Measurements from ENCODE around the gene TBXAS1.

Gene TBXAS1

DNA sequence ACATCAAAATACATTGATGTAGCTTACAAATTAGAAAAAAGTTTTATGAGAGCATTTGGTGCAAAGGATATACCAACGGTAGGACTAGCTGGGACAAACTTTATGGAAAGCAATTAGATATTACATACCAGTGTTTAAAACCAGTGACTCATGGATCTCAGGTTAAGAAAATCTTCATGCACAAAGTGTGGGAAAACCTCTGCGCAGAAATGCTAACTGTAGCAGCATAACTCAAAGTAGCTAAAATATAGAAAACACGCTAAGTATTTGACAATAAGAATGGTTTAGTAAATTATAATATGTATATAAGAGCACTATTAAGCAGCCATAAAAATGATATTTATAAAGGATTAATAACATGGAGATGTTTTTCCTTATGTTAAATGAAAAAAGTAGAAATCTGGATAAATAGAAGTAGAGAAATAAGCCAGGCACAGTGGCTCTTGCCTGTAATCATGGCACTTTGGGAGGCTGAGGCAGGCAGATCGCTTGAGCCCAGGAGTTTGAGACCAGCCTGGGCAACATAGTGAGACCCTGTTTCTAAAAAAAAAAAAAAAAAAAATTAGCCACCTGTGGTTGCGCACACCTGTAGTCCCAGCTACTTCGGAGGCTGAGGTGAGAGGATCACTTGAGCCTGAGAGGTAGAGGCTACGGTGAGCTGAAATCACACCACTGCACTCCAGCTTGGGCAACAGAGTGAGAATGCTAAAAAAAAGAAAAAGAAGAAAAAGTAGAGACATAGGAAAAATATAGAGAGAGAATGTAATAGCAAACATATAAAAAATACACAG, 37.2 kb downstream of the TBXAS1 start:
- H3K4me1 ChIP-seq (ENCODE audit: insufficient read depth, low read length, poor library complexity, severe bottlenecking) = no peaks in the 10 kb centered on the region
- H3K79me2 ChIP-seq (ENCODE audit: insufficient read depth, low read length) = no peaks in the 10 kb centered on the region
- no peaks in the 10 kb centered on the region for H3K36me3 ChIP-seq (ENCODE audit: insufficient read depth, low read length)

DNA sequence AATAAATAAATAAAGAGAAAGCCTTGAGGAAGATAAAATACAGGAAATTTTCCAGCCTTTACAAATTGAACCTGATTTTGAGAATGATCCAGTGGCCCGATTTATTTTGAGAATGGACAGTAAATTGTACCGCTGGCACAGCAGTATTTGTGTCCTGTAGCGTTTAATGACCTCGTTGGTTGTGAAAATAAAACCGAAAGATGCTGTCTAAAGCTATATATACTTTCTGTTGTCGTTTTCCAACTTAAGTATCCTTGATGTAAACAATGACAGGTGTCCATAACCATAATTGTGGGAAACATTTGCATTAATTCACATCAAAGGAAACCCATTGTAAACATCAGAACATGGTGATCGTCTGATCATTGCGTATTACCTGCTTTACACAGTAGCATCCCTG, 38.8 kb downstream of the TBXAS1 start:
- Histone ChIP-seq H3K4me2 (ENCODE audit: low read depth, low read length, poor library complexity, severe bottlenecking) (no peak overlapping the region), H3K9ac (ENCODE audit: low read depth, low read length, poor library complexity, severe bottlenecking) (no peak overlapping the region)

More for the DNA sequence above, 37.2 kb downstream of the TBXAS1 start:
- Histone ChIP-seq H3K9ac (ENCODE audit: low read depth, low read length, poor library complexity, severe bottlenecking) (no peak overlapping the region), H3K27me3 (ENCODE audit: insufficient read depth, low read length, poor library complexity, severe bottlenecking) (no peaks in the 10 kb centered on the region), H2AFZ (ENCODE audit: low read length) (no peak overlapping the region), H4K20me1 (ENCODE audit: insufficient read depth, low read length, poor library complexity, severe bottlenecking) (no peaks in the 10 kb centered on the region), H3K9me2 (replicated peaks; ENCODE audit: low read depth, low read length) (no peaks in the 10 kb centered on the region), H3K4me3 (ENCODE audit: low read length, poor library complexity, severe bottlenecking) (no peak overlapping the region), H3K4me2 (ENCODE audit: low read depth, low read length, poor library complexity, severe bottlenecking) (no peak overlapping the region), H3F3A (ENCODE audit: low read depth) (no peaks in the 10 kb centered on the region), H3K9me3 (ENCODE audit: insufficient read depth, low read depth, low read length) (peaks cover 8% of the 10 kb centered on the region; the same call in 1 of the 2 replicates)
- TF ChIP-seq, protein P1, sequence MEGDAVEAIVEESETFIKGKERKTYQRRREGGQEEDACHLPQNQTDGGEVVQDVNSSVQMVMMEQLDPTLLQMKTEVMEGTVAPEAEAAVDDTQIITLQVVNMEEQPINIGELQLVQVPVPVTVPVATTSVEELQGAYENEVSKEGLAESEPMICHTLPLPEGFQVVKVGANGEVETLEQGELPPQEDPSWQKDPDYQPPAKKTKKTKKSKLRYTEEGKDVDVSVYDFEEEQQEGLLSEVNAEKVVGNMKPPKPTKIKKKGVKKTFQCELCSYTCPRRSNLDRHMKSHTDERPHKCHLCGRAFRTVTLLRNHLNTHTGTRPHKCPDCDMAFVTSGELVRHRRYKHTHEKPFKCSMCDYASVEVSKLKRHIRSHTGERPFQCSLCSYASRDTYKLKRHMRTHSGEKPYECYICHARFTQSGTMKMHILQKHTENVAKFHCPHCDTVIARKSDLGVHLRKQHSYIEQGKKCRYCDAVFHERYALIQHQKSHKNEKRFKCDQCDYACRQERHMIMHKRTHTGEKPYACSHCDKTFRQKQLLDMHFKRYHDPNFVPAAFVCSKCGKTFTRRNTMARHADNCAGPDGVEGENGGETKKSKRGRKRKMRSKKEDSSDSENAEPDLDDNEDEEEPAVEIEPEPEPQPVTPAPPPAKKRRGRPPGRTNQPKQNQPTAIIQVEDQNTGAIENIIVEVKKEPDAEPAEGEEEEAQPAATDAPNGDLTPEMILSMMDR (conservative IDR thresholded peaks at IDR 0.05; ENCODE audit: low read length) = no peak
- TF ChIP-seq EZH2phosphoT487 (IDR thresholded peaks at IDR 0.05; ENCODE audit: borderline replicate concordance) = no peak

DNA sequence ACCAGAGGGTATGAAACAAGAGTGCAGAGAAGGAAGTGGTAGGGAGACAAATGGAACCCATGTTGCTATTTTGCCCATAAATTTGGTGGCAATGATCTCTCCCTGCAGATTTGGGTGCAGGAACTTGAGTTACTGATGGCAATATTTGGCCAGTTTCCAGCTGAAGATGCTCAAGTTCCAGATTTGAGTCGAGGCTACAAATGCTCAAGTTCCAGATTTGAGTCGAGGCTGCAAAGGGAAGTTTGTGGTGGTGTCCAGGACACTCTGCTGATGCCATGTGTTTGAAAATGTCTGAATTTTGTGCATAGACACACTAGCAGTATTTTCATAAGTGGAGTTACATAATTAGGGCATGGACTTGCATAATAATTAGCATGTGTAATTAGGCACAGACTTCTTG, 40.8 kb downstream of the TBXAS1 start:
- H2AFZ ChIP-seq (ENCODE audit: low read length) = no peak overlapping the region
- no peak overlapping the region for H3K9ac ChIP-seq (ENCODE audit: low read depth, low read length, poor library complexity, severe bottlenecking)
- TF ChIP-seq, protein P1 (conservative IDR thresholded peaks at IDR 0.05; ENCODE audit: low read length) = no peak
- TF ChIP-seq EZH2phosphoT487 (IDR thresholded peaks at IDR 0.05; ENCODE audit: borderline replicate concordance) = no peak
- no peaks in the 10 kb centered on the region for H3K9me2 ChIP-seq (replicated peaks; ENCODE audit: low read depth, low read length)
- no peak overlapping the region for H3K4me2 ChIP-seq (ENCODE audit: low read depth, low read length, poor library complexity, severe bottlenecking)
- H4K20me1 ChIP-seq (ENCODE audit: insufficient read depth, low read length, poor library complexity, severe bottlenecking) = no peaks in the 10 kb centered on the region
- no peaks in the 10 kb centered on the region for H3K79me2 ChIP-seq (ENCODE audit: insufficient read depth, low read length)
- H3F3A ChIP-seq (ENCODE audit: low read depth) = no peaks in the 10 kb centered on the region
- H3K4me3 ChIP-seq (ENCODE audit: low read length, poor library complexity, severe bottlenecking) = no peak overlapping the region
- no peaks in the 10 kb centered on the region for H3K27me3 ChIP-seq (ENCODE audit: insufficient read depth, low read length, poor library complexity, severe bottlenecking)
- no peaks in the 10 kb centered on the region for H3K36me3 ChIP-seq (ENCODE audit: insufficient read depth, low read length)
- H3K4me1 ChIP-seq (ENCODE audit: insufficient read depth, low read length, poor library complexity, severe bottlenecking) = no peaks in the 10 kb centered on the region
- no peaks in the 10 kb centered on the region; the same call in 1 of the 2 replicates for H3K9me3 ChIP-seq (ENCODE audit: insufficient read depth, low read depth, low read length)

More for the DNA sequence above, 38.8 kb downstream of the TBXAS1 start:
- Histone ChIP-seq H3K4me3 (ENCODE audit: low read length, poor library complexity, severe bottlenecking) (no peak overlapping the region), H3K36me3 (ENCODE audit: insufficient read depth, low read length) (no peaks in the 10 kb centered on the region), H3K9me3 (ENCODE audit: insufficient read depth, low read depth, low read length) (peaks cover 8% of the 10 kb centered on the region; the same call in 1 of the 2 replicates), H3K79me2 (ENCODE audit: insufficient read depth, low read length) (no peaks in the 10 kb centered on the region), H3F3A (ENCODE audit: low read depth) (no peaks in the 10 kb centered on the region), H4K20me1 (ENCODE audit: insufficient read depth, low read length, poor library complexity, severe bottlenecking) (no peaks in the 10 kb centered on the region), H3K9me2 (replicated peaks; ENCODE audit: low read depth, low read length) (no peaks in the 10 kb centered on the region), H3K27me3 (ENCODE audit: insufficient read depth, low read length, poor library complexity, severe bottlenecking) (no peaks in the 10 kb centered on the region), H2AFZ (ENCODE audit: low read length) (no peak overlapping the region), H3K4me1 (ENCODE audit: insufficient read depth, low read length, poor library complexity, severe bottlenecking) (no peaks in the 10 kb centered on the region)
- TF ChIP-seq, protein P1 (conservative IDR thresholded peaks at IDR 0.05; ENCODE audit: low read length) = no peak
- TF ChIP-seq EZH2phosphoT487 (IDR thresholded peaks at IDR 0.05; ENCODE audit: borderline replicate concordance) = no peak

Measured in Loucy (cell line).